ENCODE results near the gene IL17RB. TPM values are rescaled to one million over a fixed set of nuclear protein-coding genes. Genes with fewer than 3 reads are reported as not detected.

Gene IL17RB
- total RNA-seq, 1 donor from 2014 or later: 18.4 TPM

GRCh38 chr3:53899750-53900149 is 53.4 kb downstream of the IL17RB start:
- TF ChIP-seq CTCF (IDR thresholded peaks at IDR 0.05): no peak
- Histone ChIP-seq H3K27ac (no peak overlapping the region), H3K4me1 (no peaks in the 10 kb centered on the region), H3K4me3 (no peak overlapping the region), H3K27me3 (ENCODE audit: low read depth) (peaks cover 11% of the 10 kb centered on the region), H3K36me3 (no peaks in the 10 kb centered on the region), H3K9me3 (no peaks in the 10 kb centered on the region)
- DNase-seq (no peak), ATAC-seq (peak in 1 of 2 donors; percentile 36)
- intact Hi-C loops (cut with DNase I): no loop called here

GRCh38 chr3:53900666-53901331 is 54.4 kb downstream of the IL17RB start:
- DNase-seq: no peak
- H3K36me3 ChIP-seq: no peaks in the 10 kb centered on the region
- ATAC-seq: no peak
- H3K4me3 ChIP-seq: no peak overlapping the region
- no peak overlapping the region for H3K27ac ChIP-seq
- no peak for TF ChIP-seq CTCF (IDR thresholded peaks at IDR 0.05)
- intact Hi-C loops (cut with DNase I): no loop called here
- no peaks in the 10 kb centered on the region for H3K9me3 ChIP-seq
- no peaks in the 10 kb centered on the region for H3K4me1 ChIP-seq
- peaks cover 11% of the 10 kb centered on the region for H3K27me3 ChIP-seq (ENCODE audit: low read depth)

- no peaks in the 10 kb centered on the region for H3K9me3 ChIP-seq
- intact Hi-C loops (cut with DNase I): no loop called here
- no peaks in the 10 kb centered on the region for H3K4me1 ChIP-seq
- H3K27me3 ChIP-seq (ENCODE audit: low read depth): peaks cover 8% of the 10 kb centered on the region
- H3K36me3 ChIP-seq: no peaks in the 10 kb centered on the region
- no peak overlapping the region for H3K4me3 ChIP-seq
- DNase-seq: no peak
- no peak for ATAC-seq
- no peak for TF ChIP-seq CTCF (IDR thresholded peaks at IDR 0.05)
- H3K27ac ChIP-seq: no peak overlapping the region
Observed at GRCh38 chr3:53902067-53902466, 55.7 kb downstream of the IL17RB start.

GRCh38 chr3:53902711-53903110 is 56.3 kb downstream of the IL17RB start:
- Histone ChIP-seq H3K4me3 (no peak overlapping the region), H3K36me3 (no peaks in the 10 kb centered on the region), H3K27me3 (ENCODE audit: low read depth) (peaks cover 2% of the 10 kb centered on the region), H3K9me3 (no peaks in the 10 kb centered on the region), H3K4me1 (no peaks in the 10 kb centered on the region), H3K27ac (no peak overlapping the region)
- intact Hi-C loops (cut with DNase I): no loop called here
- no peak for DNase-seq
- ATAC-seq: no peak
- no peak for TF ChIP-seq CTCF (IDR thresholded peaks at IDR 0.05)

GRCh38 chr3:53913401-53913800 is 67.0 kb downstream of the IL17RB start:
- no peak overlapping the region for H3K27ac ChIP-seq
- no peak for ATAC-seq
- DNase-seq: no peak
- no peaks in the 10 kb centered on the region for H3K4me1 ChIP-seq
- H3K4me3 ChIP-seq: no peak overlapping the region
- no peaks in the 10 kb centered on the region for H3K36me3 ChIP-seq
- no peaks in the 10 kb centered on the region for H3K27me3 ChIP-seq (ENCODE audit: low read depth)
- intact Hi-C loops (cut with DNase I): no loop called here
- H3K9me3 ChIP-seq: no peaks in the 10 kb centered on the region
- no peak for TF ChIP-seq CTCF (IDR thresholded peaks at IDR 0.05)

Other genes with a start within 250 kb of the IL17RB start
- 17.3 TPM for gene CHDH, start 149 bp upstream of the IL17RB start, total RNA-seq
- 26.0 TPM for gene ACTR8, start 35.6 kb downstream of the IL17RB start, total RNA-seq
- 38.7 TPM for gene SELENOK, start 45.3 kb downstream of the IL17RB start, total RNA-seq